H9 (cell line): ENCODE data around the gene PRSS57. TPM values are rescaled to one million over a fixed set of nuclear protein-coding genes. Genes with fewer than 3 reads are reported as not detected.

Source experiments
- DNase-seq: peaks from one replicate; pipeline ENCODE4 v3.0.0-alpha.2; 2017
- H2AFZ ChIP-seq: one replicate; pipeline ENCODE4 v1.6.1; 2013; ENCODE audit warnings: mild to moderate bottlenecking, low read length, control low read depth, moderate library complexity
- H2AK5ac ChIP-seq: 2 replicates; pipeline ENCODE4 v1.6.1; 2013; ENCODE audit warnings: low read length, control low read depth, mixed read lengths; ENCODE audit not compliant: insufficient read length
- H2BK120ac ChIP-seq: one replicate; pipeline ENCODE4 v1.6.1; 2013; ENCODE audit warnings: low read depth, mild to moderate bottlenecking, low read length, control low read depth, inconsistent platforms; ENCODE audit not compliant: poor library complexity, severe bottlenecking
- H2BK12ac ChIP-seq: 2 replicates; pipeline ENCODE4 v1.6.1; 2013; ENCODE audit warnings: low read length, control low read depth, mixed read lengths, low read depth; ENCODE audit not compliant: insufficient read length
- H2BK15ac ChIP-seq: 2 replicates; pipeline ENCODE4 v1.6.1; 2013; ENCODE audit warnings: low read depth, low read length, control low read depth
- H2BK20ac ChIP-seq: one replicate; pipeline ENCODE4 v1.6.1; 2013; ENCODE audit warnings: low read depth, mild to moderate bottlenecking, low read length, control low read depth, inconsistent platforms; ENCODE audit not compliant: poor library complexity, severe bottlenecking
- H2BK5ac ChIP-seq: 2 replicates; pipeline ENCODE4 v1.6.1; 2013; ENCODE audit warnings: low read length, control low read depth, mixed read lengths; ENCODE audit not compliant: insufficient read length
- H3K14ac ChIP-seq: 2 replicates; pipeline ENCODE4 v1.6.1; 2013; ENCODE audit warnings: low read length, control low read depth; ENCODE audit not compliant: insufficient read depth
- H3K18ac ChIP-seq: 2 replicates; pipeline ENCODE4 v1.6.1; 2013; ENCODE audit warnings: low read depth, mild to moderate bottlenecking, mixed read lengths, low read length, control low read depth; ENCODE audit not compliant: insufficient read length
- H3K23ac ChIP-seq: 2 replicates; pipeline ENCODE4 v1.6.1; 2013; ENCODE audit warnings: low read length, control low read depth, mixed read lengths, low read depth; ENCODE audit not compliant: insufficient read length
- H3K23me2 ChIP-seq: 2 replicates; pipeline ENCODE4 v1.6.1; 2013; ENCODE audit warnings: low read depth, mild to moderate bottlenecking, mixed read lengths, low read length, control low read depth; ENCODE audit not compliant: insufficient read length, poor library complexity, severe bottlenecking
- H3K27ac ChIP-seq: 2 replicates; pipeline ENCODE4 v1.5.1; 2013; ENCODE audit warnings: low read length, control low read depth, mixed read lengths, low read depth; ENCODE audit not compliant: insufficient read length
- H3K27me3 ChIP-seq: 2 replicates; pipeline ENCODE4 v1.6.1; 2013; ENCODE audit warnings: low read length, control low read depth, inconsistent platforms; ENCODE audit not compliant: insufficient read depth
- H3K4ac ChIP-seq: 2 replicates; pipeline ENCODE4 v1.6.1; 2013; ENCODE audit warnings: low read depth, mild to moderate bottlenecking, control low read depth, inconsistent platforms, low read length, moderate library complexity
- H3K4me1 ChIP-seq: 2 replicates; pipeline ENCODE4 v1.6.1; 2013; ENCODE audit warnings: low read length, control low read depth, inconsistent platforms; ENCODE audit not compliant: insufficient read depth
- H3K4me2 ChIP-seq: 2 replicates; pipeline ENCODE4 v1.6.1; 2013; ENCODE audit warnings: low read length, control low read depth, mixed read lengths; ENCODE audit not compliant: insufficient read length, insufficient read depth
- H3K56ac ChIP-seq: 2 replicates; pipeline ENCODE4 v1.6.1; 2013; ENCODE audit warnings: low read depth, mild to moderate bottlenecking, mixed read lengths, low read length, control low read depth; ENCODE audit not compliant: insufficient read length
- H3K79me1 ChIP-seq: 2 replicates; pipeline ENCODE4 v1.6.1; 2013; ENCODE audit warnings: low read depth, mild to moderate bottlenecking, moderate library complexity, low read length, control low read depth, inconsistent platforms; ENCODE audit not compliant: insufficient read depth, poor library complexity, severe bottlenecking
- H3K79me2 ChIP-seq: 2 replicates; pipeline ENCODE4 v1.6.1; 2013; ENCODE audit warnings: low read length, control low read depth, inconsistent platforms; ENCODE audit not compliant: insufficient read depth
- H3K9ac ChIP-seq: 2 replicates; pipeline ENCODE4 v1.6.1; 2013; ENCODE audit warnings: low read length, control low read depth, mixed read lengths; ENCODE audit not compliant: insufficient read length; ENCODE audit errors: extremely low read depth
- H3K9me3 ChIP-seq: one replicate; pipeline ENCODE4 v1.6.1; 2013; ENCODE audit warnings: low read depth, low read length, inconsistent platforms; ENCODE audit not compliant: control insufficient read depth
- H3T11ph ChIP-seq: one replicate; pipeline ENCODE4 v1.6.1; 2013; ENCODE audit warnings: mild to moderate bottlenecking, low read length, control low read depth, inconsistent platforms
- H4K20me1 ChIP-seq: one replicate; pipeline ENCODE4 v1.6.1; 2013; ENCODE audit not compliant: control insufficient read depth, insufficient read length, insufficient read depth
- H4K5ac ChIP-seq: 2 replicates; pipeline ENCODE4 v1.6.1; 2013; ENCODE audit warnings: low read depth, mild to moderate bottlenecking, mixed read lengths, low read length, control low read depth; ENCODE audit not compliant: insufficient read length
- H4K8ac ChIP-seq: replicated peaks from 2 replicates; pipeline ENCODE4 v1.6.1; 2013; ENCODE audit warnings: low read length, control low read depth, mixed read lengths, low read depth; ENCODE audit not compliant: insufficient read length
- H4K91ac ChIP-seq: 2 replicates; pipeline ENCODE4 v1.6.1; 2013; ENCODE audit warnings: low read depth, mild to moderate bottlenecking, moderate library complexity, mixed read lengths, low read length, control low read depth; ENCODE audit not compliant: insufficient read length
- H3K27ac Mint-ChIP-seq, 3 experiments: 2 replicates in 2 of 3; 3 replicates in 1 of 3; pipeline ENCODE4 v1.8.0; 2020 to 2021; ENCODE audit warnings: mixed read lengths in 3 of 3, mild to moderate bottlenecking in 1 of 3, moderate library complexity in 1 of 3
- H3K27me3 Mint-ChIP-seq: 2 replicates; pipeline ENCODE4 v1.8.0; 2021; ENCODE audit warnings: low read depth, mild to moderate bottlenecking, moderate library complexity, mixed read lengths
- H3K36me3 Mint-ChIP-seq, 3 experiments: 2 replicates in 2 of 3; 3 replicates in 1 of 3; pipeline ENCODE4 v1.8.0; 2020 to 2021; ENCODE audit warnings: low read depth in 3 of 3, mixed read lengths in 3 of 3; ENCODE audit not compliant: insufficient read depth in 1 of 3
- H3K4me1 Mint-ChIP-seq, 2 experiments: 2 replicates each; pipeline ENCODE4 v1.8.0; 2020; ENCODE audit warnings: mixed read lengths in 2 of 2
- H3K4me3 Mint-ChIP-seq, 2 experiments: 2 replicates in 1 of 2; 3 replicates in 1 of 2; pipeline ENCODE4 v1.8.0; 2020 to 2021; ENCODE audit warnings: mild to moderate bottlenecking in 2 of 2, mixed read lengths in 2 of 2, moderate library complexity in 1 of 2
- H3K9me3 Mint-ChIP-seq, 2 experiments: 2 replicates in 1 of 2; 3 replicates in 1 of 2; pipeline ENCODE4 v1.8.0; 2020; ENCODE audit warnings: mild to moderate bottlenecking in 2 of 2, mixed read lengths in 2 of 2, moderate library complexity in 1 of 2
- WGBS: extraction: QIAGEN DNeasy Blood & Tissue Kit; methylation state at CpG from one replicate; pipeline ENCODE4 v1.1.7; 2013; ENCODE audit warnings: missing lambda C conversion rate, low lambda C conversion rate, mixed read lengths; ENCODE audit not compliant: insufficient read length; ENCODE audit errors: extremely low coverage; 5-methylcytosine and 5-hydroxymethylcytosine counted together
- total RNA-seq: library from RNA; stranded (reverse); gene quantifications from 2 replicates; pipeline ENCODE4 v1.2.1, GENCODE V29; 2021
- TF ChIP-seq, protein P1 (sequence below): fragments of 200-600 bp; sonication (generic); conservative IDR thresholded peaks from 3 replicates; pipeline ENCODE4 v1.8.0; 2021; ENCODE audit warnings: antibody characterized with exemption, mild to moderate bottlenecking

The PRSS57 gene
- total RNA-seq, 1 experiment from 2014 or later = not detected

DNA sequence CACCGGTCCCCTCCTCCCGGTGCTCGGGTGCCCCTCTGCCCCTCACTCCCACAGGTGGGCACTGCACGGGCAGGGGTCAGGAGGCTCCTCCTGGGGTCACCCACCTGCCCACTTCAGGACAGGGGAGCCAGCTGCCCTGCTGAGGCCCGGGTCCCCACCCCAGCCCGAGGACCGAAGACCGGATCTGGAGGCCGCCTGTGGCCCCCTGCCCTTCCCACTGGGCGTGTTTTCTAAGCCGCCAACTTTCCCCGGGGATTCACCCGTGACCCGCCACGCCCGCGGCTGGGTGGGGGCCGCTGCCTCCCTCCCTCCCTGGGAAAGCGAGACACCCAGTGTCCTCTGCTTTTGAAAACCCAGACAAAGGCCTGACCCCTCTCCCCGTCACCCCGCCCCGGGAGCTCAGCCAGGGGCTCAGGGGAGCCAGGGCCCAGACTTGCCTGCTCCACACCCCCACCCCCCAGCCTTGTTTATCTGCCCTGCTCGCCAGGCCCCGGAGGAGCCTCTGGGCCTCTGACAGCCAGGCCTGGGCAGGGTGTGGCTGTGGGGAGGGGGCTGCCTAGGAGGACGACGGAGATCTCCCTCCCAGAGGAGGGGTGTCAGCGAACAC is 14.8 kb upstream of the PRSS57 start:
- H3K18ac ChIP-seq = no peak overlapping the region
- DNase-seq = no peak
- no peaks in the 10 kb centered on the region for H3K27me3 ChIP-seq
- no peak overlapping the region for H2BK20ac ChIP-seq
- H3K36me3 Mint-ChIP-seq = peaks cover 0 to 5% (median 3%) of the 10 kb centered on the region in 3 experiments; a peak in 3 of 7 replicates
- WGBS = no CpG with 5 or more reads among the region's 27 CpGs
- H4K5ac ChIP-seq = no peak overlapping the region
- TF ChIP-seq, protein P1, sequence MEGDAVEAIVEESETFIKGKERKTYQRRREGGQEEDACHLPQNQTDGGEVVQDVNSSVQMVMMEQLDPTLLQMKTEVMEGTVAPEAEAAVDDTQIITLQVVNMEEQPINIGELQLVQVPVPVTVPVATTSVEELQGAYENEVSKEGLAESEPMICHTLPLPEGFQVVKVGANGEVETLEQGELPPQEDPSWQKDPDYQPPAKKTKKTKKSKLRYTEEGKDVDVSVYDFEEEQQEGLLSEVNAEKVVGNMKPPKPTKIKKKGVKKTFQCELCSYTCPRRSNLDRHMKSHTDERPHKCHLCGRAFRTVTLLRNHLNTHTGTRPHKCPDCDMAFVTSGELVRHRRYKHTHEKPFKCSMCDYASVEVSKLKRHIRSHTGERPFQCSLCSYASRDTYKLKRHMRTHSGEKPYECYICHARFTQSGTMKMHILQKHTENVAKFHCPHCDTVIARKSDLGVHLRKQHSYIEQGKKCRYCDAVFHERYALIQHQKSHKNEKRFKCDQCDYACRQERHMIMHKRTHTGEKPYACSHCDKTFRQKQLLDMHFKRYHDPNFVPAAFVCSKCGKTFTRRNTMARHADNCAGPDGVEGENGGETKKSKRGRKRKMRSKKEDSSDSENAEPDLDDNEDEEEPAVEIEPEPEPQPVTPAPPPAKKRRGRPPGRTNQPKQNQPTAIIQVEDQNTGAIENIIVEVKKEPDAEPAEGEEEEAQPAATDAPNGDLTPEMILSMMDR = no peak
- no peak overlapping the region for H3T11ph ChIP-seq
- H3K4me1 ChIP-seq = no peaks in the 10 kb centered on the region; the same call in 1 of the 2 replicates
- H3K27me3 Mint-ChIP-seq = peaks cover 17% of the 10 kb centered on the region
- H2BK5ac ChIP-seq = no peak overlapping the region
- H3K56ac ChIP-seq = no peak overlapping the region
- peak overlapping the region; percentile 44 for H3K4me2 ChIP-seq
- peaks cover 8 to 9% of the 10 kb centered on the region in 2 experiments for H3K9me3 Mint-ChIP-seq
- no peak overlapping the region for H2AK5ac ChIP-seq
- no peaks in the 10 kb centered on the region for H4K20me1 ChIP-seq
- peaks cover 9 to 11% of the 10 kb centered on the region in 2 experiments for H3K4me1 Mint-ChIP-seq
- H3K27ac ChIP-seq = no peak overlapping the region
- H2BK15ac ChIP-seq = no peak overlapping the region
- H2AFZ ChIP-seq = no peak overlapping the region
- no peak overlapping the region for H2BK120ac ChIP-seq
- H3K14ac ChIP-seq = no peak overlapping the region
- H3K23ac ChIP-seq = no peak overlapping the region
- no peaks in the 10 kb centered on the region for H3K79me1 ChIP-seq
- H3K9ac ChIP-seq = no peak overlapping the region
- H3K23me2 ChIP-seq = peaks cover 8% of the 10 kb centered on the region
- H3K4me3 Mint-ChIP-seq = peak overlapping the region; percentile 26 to 74; a peak in 3 of 5 replicates
- H3K79me2 ChIP-seq = no peaks in the 10 kb centered on the region
- H3K4ac ChIP-seq = no peak overlapping the region
- no peaks in the 10 kb centered on the region for H3K9me3 ChIP-seq
- H2BK12ac ChIP-seq = no peak overlapping the region
- no peak overlapping the region for H4K8ac ChIP-seq
- no peak overlapping the region for H4K91ac ChIP-seq
- H3K27ac Mint-ChIP-seq = no peak overlapping the region
